Medulla oblongata (tissue), 1 donor: ENCODE results near the gene KRAS.

ENCODE experiments used
- DNase-seq: peaks from one replicate; pipeline ENCODE4 v3.0.0-alpha.2; 2015; ENCODE audit errors: extremely low spot score

Gene KRAS

GRCh38 chr12:25195056-25195971 lies 55.4 kb downstream of the KRAS start, which contains the start of the genes DNAI7 and ETFRF1:
DNAI7 (minus strand) TSS chr12:25195160; CDS start chr12:25195078, 82 bp downstream.
ETFRF1 (plus strand) TSS chr12:25195237; CDS start chr12:25203957, 8,720 bp downstream.
- DNase-seq: peak; percentile 95

- no peak for DNase-seq
Measured at GRCh38 chr12:25194722-25195055, 56.0 kb downstream of the KRAS start.

GRCh38 chr12:25194214-25194613 lies 56.5 kb downstream of the KRAS start:
- no peak for DNase-seq

GRCh38 chr12:25190793-25191192 lies 59.9 kb downstream of the KRAS start:
- no peak for DNase-seq

- DNase-seq: no peak
Measured at GRCh38 chr12:25189656-25190055, 61.1 kb downstream of the KRAS start.

GRCh38 chr12:25187781-25188180 lies 62.9 kb downstream of the KRAS start:
- no peak for DNase-seq

GRCh38 chr12:25186788-25187402 lies 63.8 kb downstream of the KRAS start:
- DNase-seq: no peak

- DNase-seq: no peak
Measured at GRCh38 chr12:25186038-25186787, 64.5 kb downstream of the KRAS start.

GRCh38 chr12:25184132-25184531 lies 66.6 kb downstream of the KRAS start:
- no peak for DNase-seq

- no peak for DNase-seq
Measured at GRCh38 chr12:25182765-25183164, 68.0 kb downstream of the KRAS start.

GRCh38 chr12:25162866-25163265 lies 87.9 kb downstream of the KRAS start:
- no peak for DNase-seq

- DNase-seq: no peak
Measured at GRCh38 chr12:25156061-25156460, 94.7 kb downstream of the KRAS start.

GRCh38 chr12:25155022-25155576 lies 95.6 kb downstream of the KRAS start:
- no peak for DNase-seq
